Naive B cell (primary cell): Measurements from ENCODE around the gene BTLA. TPM values are rescaled to one million over a fixed set of nuclear protein-coding genes. Genes with fewer than 3 reads are reported as not detected.
A peak's percentile ranks its signal among the peaks of the same experiment; 100 is the strongest.
"Not testable (repeated sequence)": the region's sequence is repeated elsewhere in the genome, so short reads cannot be mapped to it uniquely, and the experiment has no call there.

Experiments
- ATAC-seq, 2 donors: fragments of 150-1000 bp; cut with Tn5 transposase; 2 replicates each; pipeline ENCODE4 v1.10.0; 2021; ENCODE audit warnings: low read depth in 2 of 2, mild to moderate bottlenecking in 2 of 2, moderate library complexity in 2 of 2
- DNase-seq: peaks from one replicate; pipeline ENCODE4 v3.0.0; 2022
- H3K27ac Mint-ChIP-seq, 6 donors: one replicate each; pipeline ENCODE4 v1.8.0; 2020 to 2022; ENCODE audit warnings: mild to moderate bottlenecking in 6 of 6, mixed read lengths in 6 of 6, moderate library complexity in 5 of 6, inconsistent platforms in 2 of 6
- H3K27me3 Mint-ChIP-seq, 3 donors: one replicate each; pipeline ENCODE4 v1.8.0; 2021 to 2022; ENCODE audit warnings: mixed read lengths in 3 of 3, mild to moderate bottlenecking in 1 of 3
- H3K36me3 Mint-ChIP-seq, 2 donors: one replicate each; pipeline ENCODE4 v1.8.0; 2020 to 2022; ENCODE audit warnings: mixed read lengths in 2 of 2, inconsistent platforms in 1 of 2, mild to moderate bottlenecking in 1 of 2
- H3K4me1 Mint-ChIP-seq, 3 donors: one replicate each; pipeline ENCODE4 v1.8.0; 2020 to 2022; ENCODE audit warnings: mixed read lengths in 3 of 3, inconsistent platforms in 1 of 3, mild to moderate bottlenecking in 1 of 3, moderate library complexity in 1 of 3
- H3K4me3 Mint-ChIP-seq, 8 donors: one replicate each; pipeline ENCODE4 v1.8.0; 2020 to 2022; ENCODE audit warnings: mild to moderate bottlenecking in 8 of 8, mixed read lengths in 8 of 8, moderate library complexity in 8 of 8, inconsistent platforms in 2 of 8
- H3K9me3 Mint-ChIP-seq, 7 donors: one replicate each; pipeline ENCODE4 v1.8.0; 2020 to 2022; ENCODE audit warnings: mixed read lengths in 7 of 7, mild to moderate bottlenecking in 5 of 7, inconsistent platforms in 2 of 7, moderate library complexity in 1 of 7
- polyA plus RNA-seq, 6 donors: library from polyadenylated mRNA; unstranded; fragments of 300-500 nt; fragmentation: Illumina TruSeq; gene quantifications; one replicate each; pipeline ENCODE4 v1.2.3, GENCODE V29; 2021; ENCODE audit warnings: low read depth in 6 of 6

Gene BTLA
- polyA plus RNA-seq, 6 donors from 2014 or later = 109 to 194 (median 148) TPM

DNA sequence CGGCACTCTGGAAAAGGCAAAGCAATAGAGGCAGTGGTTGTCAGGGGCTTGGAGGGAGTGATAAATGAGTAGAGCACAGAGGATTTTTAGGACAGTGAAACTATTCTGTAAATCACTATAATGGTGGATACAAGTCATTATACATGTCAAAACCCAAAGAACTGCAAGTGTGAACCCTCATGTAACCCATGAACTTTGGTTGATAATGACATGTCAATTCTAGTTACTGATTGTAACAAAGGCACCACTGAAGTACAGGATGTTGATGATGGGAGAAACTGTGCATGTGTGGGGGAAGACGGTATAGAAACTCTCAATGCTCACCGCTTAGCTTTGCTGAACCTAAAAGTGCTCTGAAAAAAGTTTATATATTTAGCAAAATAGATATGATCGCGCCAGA is 36.0 kb downstream of the BTLA start:
- peaks cover 22 to 47% of the 10 kb centered on the region in 2 donors for H3K36me3 Mint-ChIP-seq
- DNase-seq (no peak), ATAC-seq (no peak)
- peaks cover 0 to 2% (median 0%) of the 10 kb centered on the region in 7 donors for H3K9me3 Mint-ChIP-seq
- peaks cover 59 to 94% (median 75%) of the 10 kb centered on the region in 3 donors for H3K4me1 Mint-ChIP-seq
- H3K27ac Mint-ChIP-seq = peak overlapping the region; percentile 72 to 91 (median 82)
- peak overlapping the region; percentile 12 to 79 (median 43) for H3K4me3 Mint-ChIP-seq
- H3K27me3 Mint-ChIP-seq = no peaks in the 10 kb centered on the region

GRCh38 chr3:112461787-112462186 is 37.5 kb downstream of the BTLA start:
- Mint-ChIP-seq H3K27ac (peak overlapping the region in 3 of 6 donors; percentile 33 to 95 (median 85)), H3K4me3 (peak overlapping the region in 7 of 8 donors; percentile 21 to 95 (median 78)), H3K4me1 (peaks cover 59 to 96% (median 71%) of the 10 kb centered on the region in 3 donors), H3K36me3 (peaks cover 28 to 45% of the 10 kb centered on the region in 2 donors)
- H3K9me3 Mint-ChIP-seq, ATAC-seq, DNase-seq, H3K27me3 Mint-ChIP-seq: not testable (repeated sequence)

GRCh38 chr3:112460519-112461195 is 38.6 kb downstream of the BTLA start:
- peak overlapping the region; percentile 83 to 95 (median 89) for H3K27ac Mint-ChIP-seq
- H3K4me1 Mint-ChIP-seq = peaks cover 62 to 94% (median 65%) of the 10 kb centered on the region in 3 donors
- peak; percentile 14 for DNase-seq

DNA sequence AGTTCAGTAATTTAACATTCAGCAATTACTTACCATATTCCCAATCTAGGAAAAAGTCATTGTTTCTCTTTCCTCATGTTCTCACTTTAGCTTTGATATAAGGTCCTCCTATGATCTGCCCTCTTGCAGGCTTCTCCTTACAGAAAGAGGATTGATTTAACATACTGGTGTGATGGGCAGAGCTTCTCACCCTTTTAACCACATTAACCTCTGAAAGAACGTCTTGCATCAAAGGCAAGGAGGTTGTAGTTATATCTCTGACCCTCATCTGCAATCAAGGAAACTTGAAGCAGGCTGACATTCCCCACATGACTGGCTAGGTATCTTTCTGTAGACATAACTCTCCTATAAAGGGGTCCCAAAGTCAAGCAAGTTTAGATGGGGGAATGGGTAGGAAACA is 39.5 kb downstream of the BTLA start:
- H3K4me1 Mint-ChIP-seq = peaks cover 63 to 94% (median 65%) of the 10 kb centered on the region in 3 donors
- peak overlapping the region; percentile 85 to 98 (median 92) for H3K27ac Mint-ChIP-seq
- H3K4me3 Mint-ChIP-seq = peak overlapping the region; percentile 77 to 95 (median 89)
- H3K36me3 Mint-ChIP-seq = peaks cover 26 to 38% of the 10 kb centered on the region in 2 donors
- H3K9me3 Mint-ChIP-seq = peaks cover 0 to 8% (median 2%) of the 10 kb centered on the region in 7 donors
- DNase-seq (no peak), ATAC-seq (peak; percentile 11 to 32)
- H3K27me3 Mint-ChIP-seq = no peaks in the 10 kb centered on the region

More at GRCh38 chr3:112460519-112461195, 38.6 kb downstream of the BTLA start:
- H3K36me3 Mint-ChIP-seq = peaks cover 29 to 42% of the 10 kb centered on the region in 2 donors
- peaks cover 0 to 5% (median 0%) of the 10 kb centered on the region in 7 donors for H3K9me3 Mint-ChIP-seq
- H3K27me3 Mint-ChIP-seq = no peaks in the 10 kb centered on the region
- peak overlapping the region; percentile 77 to 95 (median 89) for H3K4me3 Mint-ChIP-seq
- ATAC-seq = peak; percentile 26 to 38

GRCh38 chr3:112456147-112456546 is 43.1 kb downstream of the BTLA start:
- no peak for ATAC-seq
- peaks cover 59 to 84% (median 65%) of the 10 kb centered on the region in 3 donors for H3K4me1 Mint-ChIP-seq
- peaks cover 22 to 31% of the 10 kb centered on the region in 2 donors for H3K36me3 Mint-ChIP-seq
- peak overlapping the region in 5 of 6 donors; percentile 2 to 95 (median 89) for H3K27ac Mint-ChIP-seq
- peak overlapping the region in 6 of 8 donors; percentile 13 to 62 (median 30) for H3K4me3 Mint-ChIP-seq
- H3K27me3 Mint-ChIP-seq = no peaks in the 10 kb centered on the region
- DNase-seq = no peak
- H3K9me3 Mint-ChIP-seq = peaks cover 0 to 8% (median 2%) of the 10 kb centered on the region in 7 donors

- ATAC-seq = no peak
These were observed 50.3 kb downstream of the BTLA start for GRCh38 chr3:112448939-112449338.

DNA sequence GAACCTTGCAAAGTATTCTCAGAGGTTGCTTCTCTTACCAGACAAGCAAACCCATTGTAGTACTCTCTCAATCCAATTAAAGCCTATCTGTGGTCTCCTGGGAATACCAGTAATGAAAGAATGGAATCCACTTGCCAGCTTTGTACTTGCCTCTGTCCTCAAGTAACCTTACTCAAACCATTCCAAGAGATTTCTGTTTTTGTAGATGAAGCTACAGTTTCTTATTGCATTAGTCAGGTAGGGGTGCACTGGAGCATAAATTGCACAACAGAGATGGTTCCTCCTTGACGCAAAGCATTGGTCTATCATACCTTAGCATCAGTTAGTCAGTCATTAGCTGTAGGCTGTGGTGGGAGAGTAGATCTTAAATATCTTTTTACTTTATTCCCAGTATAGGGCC is 52.9 kb downstream of the BTLA start:
- H3K27ac Mint-ChIP-seq = peak overlapping the region in 1 of 6 donors; percentile 37
- H3K36me3 Mint-ChIP-seq = peaks cover 0 to 14% of the 10 kb centered on the region in 2 donors
- no peaks in the 10 kb centered on the region for H3K27me3 Mint-ChIP-seq
- DNase-seq = no peak
- H3K9me3 Mint-ChIP-seq = peaks cover 0 to 3% (median 0%) of the 10 kb centered on the region in 7 donors
- H3K4me3 Mint-ChIP-seq = no peak overlapping the region
- H3K4me1 Mint-ChIP-seq = peaks cover 40 to 44% (median 42%) of the 10 kb centered on the region in 3 donors
- ATAC-seq = peak; percentile 57 to 71

More at GRCh38 chr3:112448939-112449338, 50.3 kb downstream of the BTLA start:
- Mint-ChIP-seq H3K27ac (peak overlapping the region in 3 of 6 donors; percentile 29 to 97 (median 81)), H3K27me3 (no peaks in the 10 kb centered on the region), H3K4me1 (peaks cover 44 to 55% (median 50%) of the 10 kb centered on the region in 3 donors), H3K4me3 (peak overlapping the region in 3 of 8 donors; percentile 7 to 54 (median 54)), H3K36me3 (peaks cover 6 to 25% of the 10 kb centered on the region in 2 donors), H3K9me3 (peaks cover 0 to under 1% (median 0%) of the 10 kb centered on the region in 7 donors)
- no peak for DNase-seq

- DNase-seq (no peak), ATAC-seq (no peak)
- no peak overlapping the region for H3K4me3 Mint-ChIP-seq
- H3K27me3 Mint-ChIP-seq = no peaks in the 10 kb centered on the region
- peak overlapping the region in 2 of 6 donors; percentile 15 to 34 for H3K27ac Mint-ChIP-seq
- H3K36me3 Mint-ChIP-seq = peaks cover 0 to 14% of the 10 kb centered on the region in 2 donors
- H3K4me1 Mint-ChIP-seq = peaks cover 35 to 45% (median 43%) of the 10 kb centered on the region in 3 donors
- peaks cover 0 to 3% (median 0%) of the 10 kb centered on the region in 7 donors for H3K9me3 Mint-ChIP-seq
These were observed 53.4 kb downstream of the BTLA start for GRCh38 chr3:112445839-112446238.

GRCh38 chr3:112437146-112438022 is 61.9 kb downstream of the BTLA start:
- DNase-seq (no peak), ATAC-seq (peak; percentile 40 to 63)
- Mint-ChIP-seq H3K27ac (peak overlapping the region in 4 of 6 donors; percentile 30 to 66 (median 50)), H3K9me3 (peaks cover 0 to 27% (median 25%) of the 10 kb centered on the region in 7 donors), H3K4me1 (peaks cover 41 to 71% (median 52%) of the 10 kb centered on the region in 3 donors), H3K27me3 (no peaks in the 10 kb centered on the region), H3K36me3 (peaks cover 31 to 34% of the 10 kb centered on the region in 2 donors), H3K4me3 (peak overlapping the region in 4 of 8 donors; percentile 1 to 62 (median 42))

GRCh38 chr3:112429960-112430359 is 69.3 kb downstream of the BTLA start:
- peak overlapping the region in 1 of 6 donors; percentile 67 for H3K27ac Mint-ChIP-seq
- DNase-seq (no peak), ATAC-seq (no peak)
- peaks cover 27 to 43% (median 36%) of the 10 kb centered on the region in 3 donors for H3K4me1 Mint-ChIP-seq
- H3K36me3 Mint-ChIP-seq = peaks cover 10 to 15% of the 10 kb centered on the region in 2 donors
- no peaks in the 10 kb centered on the region for H3K27me3 Mint-ChIP-seq
- H3K9me3 Mint-ChIP-seq = peaks cover 0 to 11% (median 0%) of the 10 kb centered on the region in 7 donors
- H3K4me3 Mint-ChIP-seq = no peak overlapping the region

DNA sequence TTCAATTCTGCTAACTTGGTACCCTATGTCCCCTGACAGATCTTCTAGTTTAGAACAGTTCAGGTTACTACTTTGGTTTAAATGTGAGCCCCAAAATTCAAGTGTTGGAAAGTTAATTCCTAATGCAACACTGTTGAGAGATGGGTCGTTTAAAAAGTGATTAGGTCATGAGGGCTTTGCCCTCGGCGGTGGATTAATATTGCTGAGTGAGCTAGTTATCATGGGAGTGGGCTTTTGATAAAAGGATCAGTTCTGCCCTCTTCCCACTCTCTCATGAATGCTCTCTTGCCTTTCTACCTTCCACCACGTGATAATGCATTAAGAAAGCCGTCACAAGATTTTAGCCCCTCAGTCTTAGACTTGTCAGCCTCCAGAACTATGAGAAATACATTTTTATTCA is 72.1 kb downstream of the BTLA start:
- H3K27me3 Mint-ChIP-seq = no peaks in the 10 kb centered on the region
- peaks cover 5 to 10% of the 10 kb centered on the region in 2 donors for H3K36me3 Mint-ChIP-seq
- ATAC-seq (no peak), DNase-seq (no peak)
- no peak overlapping the region for H3K4me3 Mint-ChIP-seq
- peaks cover 24 to 40% (median 38%) of the 10 kb centered on the region in 3 donors for H3K4me1 Mint-ChIP-seq
- H3K9me3 Mint-ChIP-seq = peaks cover 0 to 5% (median 0%) of the 10 kb centered on the region in 7 donors
- H3K27ac Mint-ChIP-seq = peak overlapping the region in 5 of 6 donors; percentile 7 to 91 (median 24)

- Mint-ChIP-seq H3K36me3 (peaks cover 13 to 19% of the 10 kb centered on the region in 2 donors), H3K4me1 (peaks cover 34 to 41% (median 36%) of the 10 kb centered on the region in 3 donors), H3K27me3 (no peaks in the 10 kb centered on the region), H3K4me3 (peak overlapping the region; percentile 1 to 70 (median 54)), H3K27ac (peak overlapping the region; percentile 8 to 94 (median 74)), H3K9me3 (peaks cover 0 to 1% (median 0%) of the 10 kb centered on the region in 7 donors)
- DNase-seq (peak; percentile 47), ATAC-seq (peak; percentile 88 to 91)
These were observed 73.2 kb downstream of the BTLA start for GRCh38 chr3:112425858-112426750.
